SK-N-MC (cell line): ENCODE measurements around the gene HP1BP3.

Source experiments
- DNase-seq: peaks from one replicate; pipeline ENCODE4 v3.0.0-alpha.2; 2011; ENCODE audit warnings: low read depth, low spot score
- H3K27ac ChIP-seq: fragments of 200-600 bp; sonication (generic); 2 replicates; pipeline ENCODE4 v1.5.1; 2016; ENCODE audit warnings: mixed run types
- H3K36me3 ChIP-seq: fragments of 200-600 bp; sonication (generic); 2 replicates; pipeline ENCODE4 v1.6.1; 2017; ENCODE audit warnings: antibody characterized with exemption, low read length, mixed read lengths; ENCODE audit not compliant: insufficient read depth
- H3K4me3 ChIP-seq: fragments of 200-600 bp; sonication (generic); 2 replicates; pipeline ENCODE4 v1.5.1; 2016
- H3K9ac ChIP-seq: fragments of 200-600 bp; sonication (generic); 2 replicates; pipeline ENCODE4 v1.8.0; 2017; ENCODE audit warnings: mixed run types, mixed read lengths; ENCODE audit not compliant: insufficient read length
- H3K9me3 ChIP-seq: fragments of 200-600 bp; sonication (generic); 2 replicates; pipeline ENCODE4 v1.6.1; 2017; ENCODE audit warnings: low read depth, mild to moderate bottlenecking, antibody characterized with exemption, low read length, moderate library complexity, mixed read lengths
- EZH2 ChIP-seq: fragments of 200-600 bp; sonication (generic); IDR thresholded peaks from one replicate; pipeline ENCODE4 v1.6.1; 2017; ENCODE audit warnings: antibody characterized with exemption
- FOXP2 ChIP-seq: optimal IDR thresholded peaks from 2 replicates; pipeline ENCODE3; 2011; ENCODE audit warnings: mild to moderate bottlenecking, moderate library complexity; ENCODE audit not compliant: insufficient read depth; ENCODE audit errors: extremely low read length, control extremely low read depth
- POLR2AphosphoS5 ChIP-seq: IDR thresholded peaks from 2 replicates; pipeline ENCODE4 v1.6.1; 2012; ENCODE audit warnings: mild to moderate bottlenecking, low read depth, low read length, borderline replicate concordance

The HP1BP3 gene

DNA sequence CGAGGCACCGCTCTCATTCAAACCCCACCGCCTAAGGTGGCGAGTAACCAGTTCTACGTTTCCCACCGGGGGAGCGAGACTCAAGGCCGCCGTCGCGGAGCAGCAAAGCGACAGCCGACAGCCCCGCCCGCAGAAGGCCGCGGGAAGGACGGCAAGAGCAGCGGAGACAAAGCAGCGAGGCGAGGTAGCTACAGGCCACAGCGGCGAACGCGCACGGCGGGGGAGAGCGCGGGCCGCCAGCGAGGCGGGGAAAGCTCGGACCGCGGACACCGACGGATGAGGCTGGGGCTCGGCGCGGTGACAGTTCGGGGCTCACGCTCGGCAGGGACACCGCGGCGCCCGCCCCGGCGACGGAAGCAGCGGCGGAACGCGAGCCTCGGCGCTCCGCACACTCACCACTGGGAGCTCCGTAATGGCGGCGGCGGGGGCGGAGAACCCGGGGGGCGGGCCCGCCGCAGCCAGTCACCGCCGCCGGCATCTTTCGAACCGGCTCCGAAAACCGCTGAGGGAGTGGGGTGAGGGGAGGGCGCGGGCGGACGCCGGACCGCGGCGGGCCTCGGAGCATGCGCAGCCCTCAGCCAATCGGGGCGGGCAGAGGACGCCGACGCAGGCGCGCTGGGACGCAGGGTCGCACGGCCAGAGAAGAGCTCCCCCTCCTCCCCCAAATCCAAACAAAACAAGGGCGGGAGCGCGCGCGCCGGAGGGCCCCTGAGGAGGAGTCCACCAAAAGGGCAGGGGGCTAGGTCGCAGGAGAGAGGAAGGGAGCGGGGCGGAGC lies 666 bp downstream of the HP1BP3 start:
- Histone ChIP-seq H3K4me3 (peak overlapping the region; percentile 92), H3K9ac (peak overlapping the region; percentile 93), H3K36me3 (no peaks in the 10 kb centered on the region), H3K9me3 (no peaks in the 10 kb centered on the region), H3K27ac (peak overlapping the region; percentile 89)
- peak; percentile 48 for DNase-seq
- TF ChIP-seq POLR2AphosphoS5 (peak; percentile 80), FOXP2 (no peak), EZH2 (no peak)

GRCh38 chr1:20785907-20786252 lies 1.2 kb downstream of the HP1BP3 start:
- TF ChIP-seq EZH2 (no peak), POLR2AphosphoS5 (no peak), FOXP2 (no peak)
- no peaks in the 10 kb centered on the region for H3K36me3 ChIP-seq
- peak overlapping the region; percentile 93 for H3K9ac ChIP-seq
- H3K9me3 ChIP-seq = no peaks in the 10 kb centered on the region
- peak overlapping the region; percentile 92 for H3K4me3 ChIP-seq
- peak overlapping the region; percentile 81 for H3K27ac ChIP-seq
- no peak for DNase-seq

DNA sequence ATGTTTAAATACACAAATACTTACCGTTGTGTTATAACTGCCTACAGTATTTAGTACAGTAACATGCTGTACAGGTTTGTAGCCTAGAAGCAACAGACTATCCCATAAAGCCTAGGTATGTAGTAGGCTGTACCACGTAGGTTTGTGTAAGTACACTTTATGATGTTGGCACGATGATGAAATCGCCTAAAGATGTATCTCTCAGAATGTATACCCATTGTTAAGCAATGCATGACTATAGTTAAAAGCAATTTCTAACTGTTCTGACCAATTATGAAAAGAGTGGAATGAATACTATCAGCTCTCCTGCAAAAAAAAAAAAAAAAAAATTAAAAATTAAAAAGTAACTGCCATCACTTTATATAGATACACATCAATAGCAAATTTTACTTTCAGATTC lies 11.4 kb downstream of the HP1BP3 start:
- no peak overlapping the region for H3K4me3 ChIP-seq
- no peak for TF ChIP-seq EZH2
- no peak for TF ChIP-seq FOXP2
- H3K36me3 ChIP-seq = peaks cover 90% of the 10 kb centered on the region
- H3K27ac ChIP-seq = no peak overlapping the region
- no peaks in the 10 kb centered on the region for H3K9me3 ChIP-seq
- DNase-seq = no peak
- no peak overlapping the region for H3K9ac ChIP-seq

- TF ChIP-seq POLR2AphosphoS5 (no peak), FOXP2 (no peak), EZH2 (no peak)
- no peak overlapping the region for H3K9ac ChIP-seq
- no peak overlapping the region for H3K27ac ChIP-seq
- DNase-seq = no peak
- H3K4me3 ChIP-seq = no peak overlapping the region
- no peaks in the 10 kb centered on the region for H3K9me3 ChIP-seq
- peaks cover 96% of the 10 kb centered on the region for H3K36me3 ChIP-seq
Observed at GRCh38 chr1:20771780-20772179, 15.3 kb downstream of the HP1BP3 start.

DNA sequence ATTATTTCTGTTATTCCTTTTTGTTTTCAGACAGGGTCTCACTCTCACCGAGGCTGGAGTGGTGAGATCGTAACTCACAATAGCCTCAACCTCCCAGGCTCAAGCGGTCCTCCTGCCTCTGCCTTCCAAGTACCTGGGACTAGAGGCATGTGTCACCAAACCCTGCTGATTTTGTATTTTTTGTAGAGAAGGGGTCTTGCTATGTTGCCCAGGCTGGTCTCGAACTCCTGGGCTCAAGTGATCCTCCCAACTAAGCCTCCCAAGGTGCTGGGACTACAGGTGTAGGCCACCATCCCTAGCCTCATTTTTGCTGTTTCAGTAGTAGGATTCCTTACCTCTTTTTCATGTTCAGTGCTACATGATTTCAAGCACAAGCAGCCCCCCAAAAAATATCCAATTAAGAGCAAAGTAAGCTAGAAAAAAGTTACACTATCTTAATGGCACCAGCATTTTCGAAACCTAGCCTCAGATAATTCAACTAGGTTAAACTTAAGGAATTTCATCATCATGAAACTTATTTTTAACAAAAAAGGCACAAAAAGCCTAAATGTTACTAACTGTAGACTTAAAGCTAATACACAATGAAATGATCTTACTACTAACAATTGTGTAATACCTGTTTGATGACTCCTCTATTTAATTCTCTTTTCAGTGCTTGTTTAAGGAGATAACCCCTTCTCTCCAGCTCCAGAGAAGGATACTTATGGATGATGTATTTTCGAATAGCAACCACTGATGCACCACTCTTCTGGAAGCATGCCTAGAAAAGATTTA lies 16.6 kb downstream of the HP1BP3 start:
- Histone ChIP-seq H3K36me3 (peaks cover 96% of the 10 kb centered on the region), H3K9ac (no peak overlapping the region), H3K9me3 (no peaks in the 10 kb centered on the region), H3K27ac (0 out of 2 replicates have a peak overlapping the region, but pooled peaks have one; percentile 19), H3K4me3 (no peak overlapping the region)
- no peak for DNase-seq
- TF ChIP-seq FOXP2 = no peak
- no peak for TF ChIP-seq EZH2
- no peak for TF ChIP-seq POLR2AphosphoS5

DNA sequence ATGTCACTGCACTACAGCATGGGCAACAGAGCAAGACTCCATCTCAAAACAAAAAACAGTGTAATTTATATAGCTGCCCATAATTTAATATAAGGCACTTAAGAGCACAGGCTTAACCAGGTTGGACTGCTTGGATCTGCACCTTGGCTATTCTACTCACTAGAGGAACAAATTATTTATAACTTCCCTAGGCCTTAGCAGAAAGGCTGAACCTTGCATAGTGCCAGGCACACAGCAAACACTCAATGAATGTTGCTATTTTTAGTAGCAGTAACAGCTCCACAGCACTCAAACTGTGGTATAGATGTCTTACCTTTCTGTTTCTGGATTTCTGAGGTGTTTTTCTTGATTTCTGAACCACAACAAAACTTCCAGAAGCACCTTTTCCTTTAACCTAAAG lies 19.8 kb downstream of the HP1BP3 start:
- peaks cover 97% of the 10 kb centered on the region for H3K36me3 ChIP-seq
- no peak overlapping the region for H3K9ac ChIP-seq
- H3K4me3 ChIP-seq = no peak overlapping the region
- DNase-seq = no peak
- no peak overlapping the region for H3K27ac ChIP-seq
- H3K9me3 ChIP-seq = no peaks in the 10 kb centered on the region
- TF ChIP-seq POLR2AphosphoS5 (no peak), FOXP2 (no peak), EZH2 (no peak)

GRCh38 chr1:20763417-20763816 lies 23.7 kb downstream of the HP1BP3 start:
- H3K4me3 ChIP-seq = no peak overlapping the region
- peaks cover 92% of the 10 kb centered on the region for H3K36me3 ChIP-seq
- no peak overlapping the region for H3K9ac ChIP-seq
- DNase-seq = no peak
- H3K9me3 ChIP-seq = no peaks in the 10 kb centered on the region
- no peak for TF ChIP-seq EZH2
- TF ChIP-seq FOXP2 = no peak
- TF ChIP-seq POLR2AphosphoS5 = no peak
- H3K27ac ChIP-seq = no peak overlapping the region

GRCh38 chr1:20760322-20760721 lies 26.8 kb downstream of the HP1BP3 start:
- no peak for TF ChIP-seq POLR2AphosphoS5
- Histone ChIP-seq H3K27ac (no peak overlapping the region), H3K36me3 (peaks cover 91% of the 10 kb centered on the region), H3K9ac (no peak overlapping the region), H3K9me3 (no peaks in the 10 kb centered on the region), H3K4me3 (no peak overlapping the region)
- no peak for DNase-seq

GRCh38 chr1:20753589-20753988 lies 33.5 kb downstream of the HP1BP3 start:
- H3K36me3 ChIP-seq = peaks cover 77% of the 10 kb centered on the region
- no peak for TF ChIP-seq POLR2AphosphoS5
- TF ChIP-seq FOXP2 = no peak
- no peak for TF ChIP-seq EZH2
- H3K27ac ChIP-seq = no peak overlapping the region
- H3K4me3 ChIP-seq = no peak overlapping the region
- DNase-seq = no peak
- no peaks in the 10 kb centered on the region for H3K9me3 ChIP-seq
- H3K9ac ChIP-seq = no peak overlapping the region
